Bronchial epithelial cell (primary cell): ENCODE data around the gene COL25A1. TPM values are rescaled to one million over a fixed set of nuclear protein-coding genes. Genes with fewer than 3 reads are reported as not detected.

Experiments used
- DNase-seq: peaks from one replicate; pipeline ENCODE4 v3.0.0-alpha.2; 2010; ENCODE audit warnings: low read depth
- FAIRE-seq: peaks from 2 replicates; lab custom pipeline; 2011; peaks lifted over from hg19 to GRCh38; lab: Jason Lieb, UNC
- H3K27me3 ChIP-seq: 2 replicates; pipeline ENCODE4 v1.5.1; 2011; ENCODE audit warnings: low read length; ENCODE audit not compliant: control insufficient read depth, insufficient read depth
- H3K36me3 ChIP-seq: 2 replicates; pipeline ENCODE4 v1.5.1; 2011; ENCODE audit warnings: low read length; ENCODE audit not compliant: control insufficient read depth, insufficient read depth
- H3K4me3 ChIP-seq: 2 replicates; pipeline ENCODE4 v1.5.1; 2011; ENCODE audit warnings: mild to moderate bottlenecking, low read depth, low read length, control low read depth
- total RNA-seq: library from RNA; depleted of rRNA; stranded (reverse); fragments of >200 nt; gene quantifications from 2 replicates; pipeline ENCODE4 v1.2.1, GENCODE V29; 2014
- TF ChIP-seq, protein P1 (sequence below): IDR thresholded peaks from 2 replicates; pipeline ENCODE4 v1.5.1; 2011; ENCODE audit warnings: mild to moderate bottlenecking, moderate library complexity, low read length, control low read depth, inconsistent platforms; ENCODE audit not compliant: insufficient read depth, severe bottlenecking

The COL25A1 gene
- total RNA-seq, 1 donor from 2014 or later = under 0.01 TPM

DNA sequence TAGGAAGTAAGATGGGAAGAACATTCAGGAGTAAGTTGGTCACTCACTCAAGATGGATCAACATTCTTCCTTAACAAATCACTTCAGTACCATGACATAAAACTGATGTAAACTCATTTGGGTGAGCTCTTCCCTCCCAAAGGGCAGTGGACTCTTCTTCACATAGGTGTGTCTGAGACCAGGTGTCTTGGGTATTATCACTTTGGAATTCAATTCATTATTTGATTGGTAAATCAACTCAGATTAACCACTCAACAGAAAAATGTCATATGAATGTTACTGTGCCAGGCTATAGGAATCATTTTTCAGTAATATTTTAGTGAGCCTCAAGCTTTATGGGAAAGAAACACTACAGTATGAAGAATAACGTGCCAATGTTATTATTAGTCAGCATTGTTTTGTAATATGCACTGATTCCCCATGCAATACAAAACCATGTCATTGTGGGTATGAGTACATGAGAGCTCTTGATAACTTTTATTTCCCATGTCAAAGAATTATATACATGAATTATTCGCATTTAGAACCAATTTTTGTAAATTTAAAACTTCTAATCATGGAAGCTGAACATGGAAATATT is 481.0 kb downstream of the COL25A1 start:
- no peaks in the 10 kb centered on the region for H3K36me3 ChIP-seq
- FAIRE-seq (no peak), DNase-seq (peak; percentile 69)
- H3K4me3 ChIP-seq = no peak overlapping the region
- H3K27me3 ChIP-seq = peaks cover 2% of the 10 kb centered on the region
- TF ChIP-seq, protein P1, sequence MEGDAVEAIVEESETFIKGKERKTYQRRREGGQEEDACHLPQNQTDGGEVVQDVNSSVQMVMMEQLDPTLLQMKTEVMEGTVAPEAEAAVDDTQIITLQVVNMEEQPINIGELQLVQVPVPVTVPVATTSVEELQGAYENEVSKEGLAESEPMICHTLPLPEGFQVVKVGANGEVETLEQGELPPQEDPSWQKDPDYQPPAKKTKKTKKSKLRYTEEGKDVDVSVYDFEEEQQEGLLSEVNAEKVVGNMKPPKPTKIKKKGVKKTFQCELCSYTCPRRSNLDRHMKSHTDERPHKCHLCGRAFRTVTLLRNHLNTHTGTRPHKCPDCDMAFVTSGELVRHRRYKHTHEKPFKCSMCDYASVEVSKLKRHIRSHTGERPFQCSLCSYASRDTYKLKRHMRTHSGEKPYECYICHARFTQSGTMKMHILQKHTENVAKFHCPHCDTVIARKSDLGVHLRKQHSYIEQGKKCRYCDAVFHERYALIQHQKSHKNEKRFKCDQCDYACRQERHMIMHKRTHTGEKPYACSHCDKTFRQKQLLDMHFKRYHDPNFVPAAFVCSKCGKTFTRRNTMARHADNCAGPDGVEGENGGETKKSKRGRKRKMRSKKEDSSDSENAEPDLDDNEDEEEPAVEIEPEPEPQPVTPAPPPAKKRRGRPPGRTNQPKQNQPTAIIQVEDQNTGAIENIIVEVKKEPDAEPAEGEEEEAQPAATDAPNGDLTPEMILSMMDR = no peak

DNA sequence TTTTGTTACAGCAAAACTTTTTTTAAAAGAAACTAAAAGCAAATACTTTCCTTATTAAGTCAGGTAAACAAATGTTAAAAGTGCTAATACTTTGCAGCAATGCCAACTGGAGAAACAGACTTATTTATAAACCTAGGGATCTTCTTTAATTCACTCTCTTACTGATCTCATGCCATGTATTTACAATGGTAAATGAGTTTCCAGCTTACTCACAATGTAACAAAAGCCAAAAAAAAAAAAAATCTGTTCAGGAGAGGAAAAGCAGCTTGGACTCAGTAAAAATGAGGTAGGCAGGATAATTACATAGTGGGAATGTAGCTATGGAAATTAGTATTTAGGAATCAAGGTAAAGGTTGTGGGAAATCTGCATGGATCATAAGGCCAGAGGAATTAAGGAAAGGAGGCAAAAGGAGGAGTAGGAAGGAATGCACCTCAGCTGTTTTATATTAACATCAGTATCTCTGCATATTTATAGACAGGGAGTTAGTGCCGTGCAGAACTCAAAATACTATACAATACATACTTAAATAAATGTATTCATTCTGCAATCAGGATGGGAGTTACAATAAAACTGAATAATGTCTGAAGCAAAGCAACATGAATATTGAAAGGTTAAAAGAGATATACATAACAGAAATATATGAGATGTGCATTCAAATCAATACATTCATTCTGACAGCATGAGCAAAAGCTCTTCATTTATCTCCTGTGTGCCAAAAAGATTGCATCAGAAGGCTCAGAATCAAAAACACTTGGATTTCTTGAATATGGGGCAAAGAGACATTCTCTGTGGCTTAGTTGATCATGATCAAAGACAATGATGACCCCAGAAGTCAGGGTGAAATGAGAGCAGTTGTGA is 481.7 kb downstream of the COL25A1 start:
- H3K36me3 ChIP-seq = no peaks in the 10 kb centered on the region
- H3K4me3 ChIP-seq = no peak overlapping the region
- peaks cover 2% of the 10 kb centered on the region for H3K27me3 ChIP-seq
- FAIRE-seq (no peak), DNase-seq (no peak)
- TF ChIP-seq, protein P1 = no peak

DNA sequence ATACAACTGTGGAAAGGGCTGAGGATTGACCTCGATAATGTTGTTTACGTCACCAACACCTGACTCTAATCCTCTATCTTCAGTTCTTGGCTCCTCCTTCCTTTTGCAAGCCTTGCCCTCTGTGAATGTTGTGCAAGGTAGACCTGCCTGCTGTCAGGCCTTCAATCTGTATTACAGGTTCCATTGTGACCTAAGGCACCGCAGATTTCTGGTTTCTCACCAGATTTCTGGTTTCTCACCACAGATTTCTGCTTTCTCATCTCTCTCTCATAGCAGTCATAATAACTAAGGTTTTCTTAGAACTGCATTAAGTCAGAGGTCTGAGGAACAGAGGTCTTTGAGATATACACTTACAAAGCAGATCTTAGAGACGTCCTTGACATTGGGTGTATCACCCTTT is 488.1 kb downstream of the COL25A1 start:
- TF ChIP-seq, protein P1 = no peak
- DNase-seq (no peak), FAIRE-seq (no peak)
- no peak overlapping the region for H3K4me3 ChIP-seq
- no peaks in the 10 kb centered on the region for H3K36me3 ChIP-seq
- H3K27me3 ChIP-seq = no peaks in the 10 kb centered on the region

DNA sequence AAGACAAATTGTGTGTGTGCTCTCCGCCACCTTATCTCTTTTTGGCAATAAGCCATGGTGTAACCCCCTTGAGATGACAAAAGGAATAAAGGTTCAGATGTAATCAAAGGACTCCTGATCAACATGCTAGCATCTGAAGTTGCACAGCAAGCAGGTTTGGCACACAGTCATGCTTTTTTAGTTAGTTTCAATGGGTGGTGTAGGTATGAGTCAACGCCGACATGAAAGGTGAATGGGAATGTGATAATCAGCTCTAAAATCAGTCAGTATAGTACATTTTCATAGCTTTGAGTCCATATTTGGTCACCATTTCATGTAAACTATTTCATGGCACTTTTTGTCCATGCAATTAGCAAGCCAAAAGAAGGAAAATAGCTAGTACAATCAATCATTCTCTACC is 489.2 kb downstream of the COL25A1 start:
- peak; percentile 41 for DNase-seq

DNA sequence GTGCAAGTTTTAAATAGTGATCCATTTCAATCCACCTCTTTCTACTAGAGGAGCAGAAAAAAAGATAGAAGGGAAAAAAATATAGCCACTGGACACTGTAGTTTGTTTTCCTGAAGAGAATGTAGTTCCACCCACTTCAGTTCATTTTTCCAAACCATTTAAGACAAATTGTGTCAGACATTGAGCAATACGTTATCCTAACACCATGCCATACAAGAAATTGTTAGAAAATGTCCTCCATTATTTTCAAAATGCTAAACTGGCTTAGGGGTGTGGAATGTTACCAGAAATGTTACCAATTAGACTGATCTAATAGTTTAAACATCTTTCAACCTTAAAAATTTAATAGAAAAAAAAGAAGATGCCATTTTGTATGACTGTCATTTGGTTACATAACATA is 491.0 kb downstream of the COL25A1 start:
- Histone ChIP-seq H3K4me3 (no peak overlapping the region), H3K36me3 (no peaks in the 10 kb centered on the region), H3K27me3 (no peaks in the 10 kb centered on the region)
- TF ChIP-seq, protein P1 = no peak
- DNase-seq = no peak
- FAIRE-seq = no peak

More for the DNA sequence above, 489.2 kb downstream of the COL25A1 start:
- H3K4me3 ChIP-seq = no peak overlapping the region
- FAIRE-seq = no peak
- TF ChIP-seq, protein P1 = no peak
- no peaks in the 10 kb centered on the region for H3K36me3 ChIP-seq
- no peaks in the 10 kb centered on the region for H3K27me3 ChIP-seq
